Measurements from ENCODE around the gene IL17RE. TPM values are rescaled to one million over a fixed set of nuclear protein-coding genes. Genes with fewer than 3 reads are reported as not detected.

The IL17RE gene
- total and polyA plus RNA-seq, 2 of the 13 experiments (the other 11 are each of a cell fraction or from before 2014, with no cell fraction given), result 14.5 to 24.1 TPM

- TF ChIP-seq ZNF281 (CRISPR knock-in tag; IDR thresholded peaks at IDR 0.05; ENCODE audit: borderline replicate concordance) (no peak), ZNF543 (CRISPR knock-in tag; IDR thresholded peaks at IDR 0.05) (no peak)
Measured at GRCh38 chr3:9866639-9867038, 36.0 kb upstream of the IL17RE start (continued).

- BruUV-seq (replicated peaks), result no TSS peak
- Histone ChIP-seq H3K4me3 (replicated peaks in 1 of 3; ENCODE audit: insufficient read depth in 1 of 3, low read depth in 2 of 3, low read length in 3 of 3) (no peak overlapping the region), H3K36me3 (replicated peaks in 1 of 2; ENCODE audit: control insufficient read depth in 1 of 2, insufficient read depth in 2 of 2, low read length in 2 of 2) (no peaks in the 10 kb centered on the region), H3K4me2 (ENCODE audit: low read depth, low read length) (no peak overlapping the region), H2AFZ (ENCODE audit: low read length) (no peak overlapping the region), H3K9me3 (ENCODE audit: low read length) (no peaks in the 10 kb centered on the region), H3K9ac (ENCODE audit: insufficient read depth, low read depth, low read length) (no peak overlapping the region), H3K27me3 (ENCODE audit: control insufficient read depth in 1 of 2, insufficient read depth in 2 of 2, low read length in 2 of 2) (no peaks in the 10 kb centered on the region), H3K27ac (ENCODE audit: extremely low read length, insufficient read depth, low read length) (no peak overlapping the region), H3K79me2 (ENCODE audit: insufficient read depth, low read length) (no peaks in the 10 kb centered on the region), H4K20me1 (ENCODE audit: insufficient read depth, low read length) (no peaks in the 10 kb centered on the region), H3K4me1 (ENCODE audit: insufficient read depth, low read length) (peaks cover 39% of the 10 kb centered on the region)
- TF ChIP-seq RNF2 (conservative IDR thresholded peaks at IDR 0.05; ENCODE audit: low read depth) (no peak), SMC3 (IDR thresholded peaks at IDR 0.05; ENCODE audit: low read length) (no peak), ZNF503 (CRISPR knock-in tag; IDR thresholded peaks at IDR 0.05) (no peak), CREM (IDR thresholded peaks at IDR 0.05) (no peak), CREM (CRISPR knock-in tag; IDR thresholded peaks at IDR 0.05) (no peak), IKZF1 (IDR thresholded peaks at IDR 0.05) (no peak), ZNF33A (CRISPR knock-in tag; IDR thresholded peaks at IDR 0.05; ENCODE audit: borderline replicate concordance) (no peak), ZNF577 (CRISPR knock-in tag; IDR thresholded peaks at IDR 0.05; ENCODE audit: borderline replicate concordance, low read depth) (no peak), PRDM10 (CRISPR knock-in tag; IDR thresholded peaks at IDR 0.05; ENCODE audit: low read depth) (no peak)
- TF ChIP-seq, protein P1, sequence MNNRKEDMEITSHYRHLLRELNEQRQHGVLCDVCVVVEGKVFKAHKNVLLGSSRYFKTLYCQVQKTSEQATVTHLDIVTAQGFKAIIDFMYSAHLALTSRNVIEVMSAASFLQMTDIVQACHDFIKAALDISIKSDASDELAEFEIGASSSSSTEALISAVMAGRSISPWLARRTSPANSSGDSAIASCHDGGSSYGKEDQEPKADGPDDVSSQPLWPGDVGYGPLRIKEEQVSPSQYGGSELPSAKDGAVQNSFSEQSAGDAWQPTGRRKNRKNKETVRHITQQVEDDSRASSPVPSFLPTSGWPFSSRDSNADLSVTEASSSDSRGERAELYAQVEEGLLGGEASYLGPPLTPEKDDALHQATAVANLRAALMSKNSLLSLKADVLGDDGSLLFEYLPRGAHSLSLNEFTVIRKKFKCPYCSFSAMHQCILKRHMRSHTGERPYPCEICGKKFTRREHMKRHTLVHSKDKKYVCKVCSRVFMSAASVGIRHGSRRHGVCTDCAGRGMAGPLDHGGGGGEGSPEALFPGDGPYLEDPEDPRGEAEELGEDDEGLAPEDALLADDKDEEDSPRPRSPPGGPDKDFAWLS (CRISPR knock-in tag; IDR thresholded peaks at IDR 0.05; ENCODE audit: borderline replicate concordance), result no peak
- in situ Hi-C loops (cut with HindIII; ENCODE audit: extremely low pct_ligation_motif_present, low pct_unique_long_range_greater_than_20kb), result no loop called here
- FAIRE-seq (no peak), DNase-seq (ENCODE audit: low spot score) (no peak), ATAC-seq (no peak)
- intact Hi-C loops (cut with micrococcal nuclease; ENCODE audit: unreplicated experiment), result no loop called here
- ChIA-PET CTCF (ENCODE audit: low intra/inter-chr PET ratio, low total read pairs) (no interaction called here), POLR2A (no interaction called here)
- WGBS (ENCODE audit: low lambda C conversion rate), result 97% methylated on average over 11 of the region's 12 CpGs
Measured at GRCh38 chr3:9867106-9867505, 35.5 kb upstream of the IL17RE start.

Measured in HepG2 (cell line).